NB4 (cell line): Measurements from ENCODE around the gene FERMT2.

Experiments used
- CTCF ChIP-seq: IDR thresholded peaks from one replicate; pipeline ENCODE4 v1.5.1; 2012; ENCODE audit warnings: low read depth, low read length
- MAX ChIP-seq: IDR thresholded peaks from 2 replicates; pipeline ENCODE4 v1.6.1; 2011; ENCODE audit warnings: low read depth, low read length
- MYC ChIP-seq: IDR thresholded peaks from 2 replicates; pipeline ENCODE4 v1.6.1; 2011; ENCODE audit warnings: low read depth, low read length
- POLR2A ChIP-seq: IDR thresholded peaks from 2 replicates; pipeline ENCODE4 v1.6.1; 2011; ENCODE audit warnings: mild to moderate bottlenecking; ENCODE audit not compliant: insufficient read length; ENCODE audit errors: extremely low read depth

- TF ChIP-seq CTCF (no peak), POLR2A (no peak), MAX (no peak), MYC (no peak)
Observed at GRCh38 chr14:52848626-52849025, 102.2 kb downstream of the FERMT2 start.
